Measurements from ENCODE around the gene SPEF1. TPM values are rescaled to one million over a fixed set of nuclear protein-coding genes. Genes with fewer than 3 reads are reported as not detected.
"Not testable (repeated sequence)": the region's sequence is repeated elsewhere in the genome, so short reads cannot be mapped to it uniquely, and the experiment has no call there.

The SPEF1 gene, protein sequence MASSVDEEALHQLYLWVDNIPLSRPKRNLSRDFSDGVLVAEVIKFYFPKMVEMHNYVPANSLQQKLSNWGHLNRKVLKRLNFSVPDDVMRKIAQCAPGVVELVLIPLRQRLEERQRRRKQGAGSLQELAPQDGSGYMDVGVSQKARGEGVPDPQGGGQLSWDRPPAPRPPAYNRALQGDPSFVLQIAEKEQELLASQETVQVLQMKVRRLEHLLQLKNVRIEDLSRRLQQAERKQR
- 0.16 TPM for total RNA-seq

DNA sequence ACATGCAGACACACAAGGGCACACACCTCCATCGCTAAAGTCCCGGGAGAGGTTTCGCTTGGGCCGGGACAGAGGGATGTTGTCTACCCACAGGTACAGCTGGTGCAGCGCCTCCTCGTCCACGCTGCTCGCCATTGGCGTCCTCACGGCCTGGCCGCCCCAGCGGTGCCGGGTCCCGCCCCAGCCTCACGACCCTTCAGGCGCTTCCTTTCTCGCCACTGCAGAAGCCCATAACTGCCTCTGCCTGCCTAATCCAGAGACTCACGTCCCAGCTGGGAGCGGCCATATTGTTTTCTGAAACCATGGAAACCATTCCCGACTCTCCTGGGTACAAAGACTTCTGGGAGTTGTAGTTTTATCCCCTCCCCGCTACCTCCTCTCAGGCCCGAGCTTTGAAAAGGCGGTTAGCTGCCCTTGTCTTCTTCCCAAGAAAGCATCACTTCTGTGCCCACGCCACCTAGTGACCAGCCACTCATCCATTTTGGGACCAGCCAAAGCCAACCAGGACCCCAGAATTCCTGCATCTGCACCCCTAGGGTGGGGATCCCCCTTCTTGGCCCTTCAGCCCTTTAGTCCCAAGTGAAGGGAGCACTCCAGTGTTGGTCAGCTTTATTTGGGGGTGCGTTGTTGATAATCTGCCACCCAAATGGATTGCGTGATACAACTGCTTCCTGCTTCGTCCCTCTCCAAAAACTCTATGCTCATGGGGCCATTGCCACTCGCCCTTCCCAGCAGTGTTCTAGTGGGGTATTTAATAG lies at the start of gene SPEF1:
SPEF1 (minus strand) TSS at position 296 of the 758 bp plus-strand sequence; CDS start at position 135, 161 bp downstream.
- DNase-seq = peak; percentile 69

DNA sequence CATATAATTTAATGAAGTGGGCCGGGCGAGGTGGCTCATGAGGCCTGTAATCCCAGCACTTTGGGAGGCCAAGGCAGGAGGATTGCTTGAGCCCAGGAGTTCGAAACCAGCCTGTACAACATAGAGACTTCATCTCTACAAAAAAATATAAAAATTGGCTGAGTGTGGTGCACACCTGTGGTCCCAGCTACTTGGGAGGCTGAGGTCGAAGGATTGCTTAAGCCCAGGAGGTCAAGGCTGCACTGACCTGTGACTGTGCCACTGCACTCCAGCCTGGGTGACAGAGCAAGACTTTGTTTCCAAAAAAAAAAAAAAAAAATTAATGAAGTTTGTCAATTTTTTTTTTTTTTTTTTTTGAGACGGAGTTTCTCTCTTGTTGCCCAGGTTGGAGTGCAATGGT lies 48.6 kb upstream of the SPEF1 start:
- not testable (repeated sequence) for DNase-seq

DNA sequence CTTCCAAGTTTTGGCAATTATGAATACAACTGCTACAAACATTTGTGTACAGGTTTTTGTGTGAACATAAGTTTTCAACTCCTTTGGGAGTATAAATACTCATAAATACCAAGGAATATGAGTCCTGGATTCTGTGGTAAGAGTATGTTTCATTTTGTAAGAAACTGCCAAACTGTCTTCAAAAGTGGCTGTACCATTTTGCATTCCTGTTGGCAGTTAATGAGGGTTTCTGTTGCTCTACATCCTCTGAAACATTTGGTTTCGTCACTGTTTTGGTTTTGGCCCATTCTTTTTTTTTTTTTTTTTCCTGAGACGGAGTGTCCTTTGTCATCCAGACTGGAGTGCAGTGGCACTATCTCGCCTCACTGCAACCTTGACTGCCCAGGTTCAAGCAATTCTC lies 47.5 kb upstream of the SPEF1 start:
- no peak for DNase-seq

DNA sequence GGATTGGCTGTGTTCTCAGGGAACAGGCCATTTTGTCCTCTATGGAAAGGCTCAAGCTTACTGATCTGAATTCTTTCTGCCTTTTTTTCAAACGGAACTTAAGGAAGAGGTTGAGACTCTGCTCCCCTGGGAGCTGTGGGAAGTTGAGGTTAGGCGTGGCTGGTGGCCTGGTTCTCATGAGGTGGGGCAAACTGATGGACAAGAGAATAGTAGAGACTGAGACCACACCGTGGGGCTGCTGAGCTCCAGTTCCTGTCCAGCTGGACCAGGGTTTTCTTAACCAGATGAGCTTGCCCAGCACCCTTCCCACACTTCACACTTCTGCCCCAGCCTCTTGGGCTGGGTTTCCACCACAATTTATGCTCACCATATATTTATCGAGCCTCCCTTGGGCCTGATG lies 45.2 kb upstream of the SPEF1 start:
- no peak for DNase-seq

DNA sequence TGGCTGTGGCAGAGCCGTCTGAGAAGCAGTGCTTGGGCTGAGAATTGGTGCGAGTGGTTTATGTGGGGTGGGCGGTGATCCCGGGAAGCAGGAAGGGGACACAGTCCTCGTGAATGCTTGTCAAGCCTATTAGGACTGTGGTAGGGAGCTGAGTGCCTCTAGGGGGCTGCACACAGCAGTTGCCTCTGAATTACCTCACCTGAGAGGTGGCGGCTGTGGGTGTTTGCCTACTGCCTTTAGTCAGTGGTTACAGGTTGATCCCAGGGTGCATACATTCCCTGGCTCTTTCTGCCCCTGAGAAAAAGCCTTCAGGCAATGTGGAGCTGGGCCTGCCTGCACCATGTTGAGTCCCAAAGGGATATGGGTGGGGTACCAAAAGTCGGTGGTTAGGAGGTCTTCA lies 44.3 kb upstream of the SPEF1 start:
- DNase-seq = no peak

DNA sequence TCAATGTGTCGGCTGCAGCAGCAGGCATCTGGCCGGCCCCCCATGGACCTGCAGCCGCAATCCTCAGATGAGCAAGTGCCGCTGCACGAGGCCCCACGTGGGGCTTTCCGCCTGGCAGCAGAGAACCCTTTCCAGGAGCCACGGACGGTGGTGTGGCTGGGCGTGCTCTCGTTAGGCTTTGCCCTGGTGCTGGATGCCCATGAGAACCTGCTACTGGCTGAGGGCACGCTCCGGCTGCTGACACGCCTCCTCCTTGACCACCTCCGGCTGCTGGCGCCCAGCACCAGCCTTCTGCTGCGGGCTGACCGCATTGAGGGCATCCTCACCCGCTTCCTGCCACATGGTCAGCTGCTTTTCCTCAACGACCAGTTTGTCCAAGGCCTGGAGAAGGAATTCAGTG lies 42.6 kb upstream of the SPEF1 start:
- DNase-seq = no peak

DNA sequence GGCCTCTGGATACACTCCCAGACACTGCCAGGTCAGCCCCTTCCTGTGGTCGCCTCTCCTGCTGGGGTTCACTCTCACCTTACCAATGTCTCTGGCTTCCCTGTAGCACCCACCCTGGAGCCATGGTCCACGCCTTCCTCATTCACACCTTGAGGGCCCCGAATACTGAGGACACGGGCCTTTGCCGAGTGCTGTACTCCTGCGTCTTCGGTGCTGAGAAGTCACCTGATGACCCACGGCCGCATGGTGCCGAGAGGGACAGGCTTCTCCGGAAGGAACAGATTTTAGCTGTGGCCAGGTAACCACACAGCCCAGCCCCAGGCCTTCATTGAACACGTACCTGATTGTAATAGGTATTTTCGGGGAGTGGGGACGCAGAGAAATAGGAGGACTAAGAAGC lies 40.7 kb upstream of the SPEF1 start:
- DNase-seq = no peak

DNA sequence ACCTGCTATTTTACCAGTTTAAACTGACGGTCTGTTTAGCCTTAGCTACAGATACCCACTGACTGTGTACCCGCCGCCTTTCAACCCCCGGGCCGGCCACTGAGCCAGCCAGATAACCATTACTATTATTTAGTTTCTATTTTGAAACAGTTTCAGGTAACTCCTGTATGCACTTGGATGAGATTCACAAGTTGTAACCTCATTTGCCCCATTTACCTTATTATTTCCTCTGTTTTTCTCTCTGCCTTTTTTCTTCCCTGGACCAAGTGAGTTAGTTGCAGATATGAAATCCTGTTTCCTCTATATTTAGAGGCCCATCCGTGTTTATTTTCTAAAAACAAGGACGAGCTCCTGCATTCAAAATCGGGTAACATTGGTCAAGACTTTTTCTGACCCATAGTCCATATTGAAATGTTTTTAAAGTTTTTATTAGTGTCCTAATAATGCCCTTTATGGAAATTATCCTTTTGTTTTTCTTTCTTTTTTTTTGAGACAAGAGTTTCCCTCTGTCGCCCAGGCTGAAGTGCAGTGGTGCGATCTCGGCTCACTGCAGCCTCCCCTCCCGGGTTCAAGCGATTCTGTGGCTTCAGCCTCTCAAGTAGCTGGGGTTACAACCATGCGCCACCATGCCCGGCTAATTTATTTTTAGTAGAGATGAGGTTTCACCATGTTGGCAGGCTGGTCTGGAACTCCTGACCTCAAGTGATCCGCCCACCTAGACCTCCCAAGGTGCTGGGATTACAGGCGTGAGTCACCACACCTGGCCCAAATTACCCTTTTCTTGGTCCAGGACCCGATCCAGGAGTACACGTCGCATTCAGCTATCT lies 39.9 kb upstream of the SPEF1 start:
- no peak for DNase-seq

DNA sequence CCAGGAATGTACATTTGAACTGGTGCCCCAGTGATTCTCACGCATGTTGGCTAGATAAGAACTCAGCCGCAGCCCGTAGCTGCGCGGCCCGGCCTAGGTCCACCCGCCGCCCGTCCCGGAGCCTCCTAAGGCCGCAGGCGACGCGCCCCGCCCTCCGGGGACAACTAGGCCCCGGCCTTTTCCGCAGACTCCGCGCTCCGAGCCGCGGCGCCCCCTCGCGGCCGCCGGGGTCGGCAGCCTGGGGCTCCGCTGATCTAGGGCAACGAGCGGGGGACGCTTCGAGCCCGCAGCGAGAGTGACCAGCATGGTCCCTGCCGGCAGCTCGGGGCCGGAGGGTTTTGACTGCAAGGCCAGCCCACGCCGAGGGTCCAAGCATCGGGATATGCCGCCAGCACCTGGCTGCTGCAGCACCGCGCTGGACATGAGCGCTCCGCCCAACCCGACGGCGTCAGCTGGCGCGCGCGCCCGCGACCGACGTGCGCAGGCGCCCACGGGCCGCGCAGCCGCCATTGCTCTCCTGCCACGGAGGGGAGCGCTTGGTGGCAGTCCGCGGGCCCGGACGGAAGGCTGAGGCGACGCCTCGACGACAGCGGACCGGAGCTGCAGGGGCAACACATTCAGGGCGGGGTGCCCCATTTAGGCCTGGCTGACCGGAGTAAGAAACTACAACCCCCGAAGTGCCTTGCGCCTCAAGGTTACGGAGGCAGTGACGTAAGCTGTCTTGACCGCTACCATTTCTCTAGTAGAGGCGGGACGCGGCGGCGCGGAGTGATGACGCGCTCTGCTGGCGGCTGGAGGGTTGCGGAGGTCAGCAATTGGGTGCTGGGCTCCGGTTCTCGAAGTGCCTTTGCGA lies 39.0 kb upstream of the SPEF1 start, which contains the start of gene AP5S1:
AP5S1 (plus strand) TSS at position 500 of the 853 bp plus-strand sequence. CDS start 1,571 bp downstream, outside the sequence.
- peak; percentile 92 for DNase-seq

DNA sequence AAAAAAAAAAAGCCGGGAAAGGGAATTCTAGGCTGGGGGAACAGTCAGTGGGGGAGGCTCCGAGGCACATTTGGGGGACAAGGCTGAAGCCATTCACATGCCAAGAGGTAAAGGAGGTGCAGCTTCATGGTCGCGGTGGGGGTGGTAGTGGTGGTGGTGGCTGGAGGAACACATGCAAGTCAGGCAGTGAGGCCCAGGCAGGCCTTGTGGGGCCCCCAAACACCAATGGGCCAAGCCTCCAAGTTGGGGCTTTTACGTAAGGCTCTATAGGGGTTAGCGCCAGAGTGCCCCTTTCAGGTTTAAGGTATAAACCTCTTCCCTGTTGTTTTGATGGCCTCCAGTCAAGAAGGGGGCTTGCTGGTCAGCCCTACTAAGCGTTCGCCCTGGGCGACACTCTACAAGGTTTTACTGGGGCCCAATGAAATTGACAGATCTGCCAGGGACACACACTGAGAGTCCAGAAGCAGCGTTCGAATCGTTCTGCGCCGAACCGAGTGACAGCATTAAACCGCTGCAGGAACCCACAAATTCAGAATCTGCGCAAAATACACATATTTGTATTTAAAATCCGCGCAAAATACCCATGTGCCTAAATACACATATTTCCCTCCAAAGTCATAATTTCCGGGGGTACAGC lies 38.3 kb upstream of the SPEF1 start:
- no peak for DNase-seq

DNA sequence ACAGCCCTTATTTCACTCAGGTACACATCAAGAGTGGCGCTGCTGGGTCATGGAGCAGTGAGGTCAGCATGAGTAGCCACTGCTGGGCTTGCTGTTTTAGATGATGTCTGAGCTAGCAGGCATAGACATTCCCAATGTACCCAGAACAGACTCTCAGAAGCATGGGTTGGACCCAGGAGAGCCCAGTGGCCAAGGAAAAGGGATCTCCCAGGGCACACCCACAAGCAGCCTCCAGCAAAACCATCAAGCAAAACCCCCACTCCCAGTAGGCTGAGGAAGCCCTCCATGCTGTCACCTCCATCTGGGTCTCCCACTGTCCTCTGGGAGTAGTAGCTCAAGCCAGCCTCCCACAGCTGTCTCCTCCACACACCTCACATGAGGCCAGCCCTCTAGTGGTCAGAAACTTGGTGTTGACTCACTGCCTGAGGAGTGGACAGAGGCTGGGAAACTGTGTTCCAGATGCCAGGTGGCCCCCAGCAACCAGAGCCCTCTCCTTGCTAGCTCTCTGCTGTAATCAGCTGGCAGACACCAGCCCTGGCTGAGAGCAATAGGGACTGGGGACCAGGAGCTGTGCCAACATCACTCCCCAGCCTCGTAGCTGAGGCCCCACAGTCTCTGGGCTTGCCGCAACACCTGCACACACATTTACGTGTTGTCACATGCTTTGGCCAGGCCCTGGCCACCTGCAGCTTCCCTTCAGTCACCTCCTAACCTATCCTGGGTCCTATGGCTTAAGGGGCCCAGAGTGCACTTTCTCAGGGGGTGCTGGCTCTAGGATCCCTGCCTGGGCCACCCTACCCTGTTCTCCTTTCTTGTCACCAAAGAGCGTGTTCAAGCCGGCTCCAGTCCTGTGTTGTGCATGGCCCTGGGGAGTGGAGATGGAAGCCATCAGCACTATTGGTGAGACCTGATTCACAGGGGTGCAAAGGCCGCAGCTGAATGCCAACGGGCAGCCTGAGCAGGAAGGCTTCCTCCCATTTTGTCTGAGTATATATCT lies 37.2 kb upstream of the SPEF1 start:
- DNase-seq = no peak

DNA sequence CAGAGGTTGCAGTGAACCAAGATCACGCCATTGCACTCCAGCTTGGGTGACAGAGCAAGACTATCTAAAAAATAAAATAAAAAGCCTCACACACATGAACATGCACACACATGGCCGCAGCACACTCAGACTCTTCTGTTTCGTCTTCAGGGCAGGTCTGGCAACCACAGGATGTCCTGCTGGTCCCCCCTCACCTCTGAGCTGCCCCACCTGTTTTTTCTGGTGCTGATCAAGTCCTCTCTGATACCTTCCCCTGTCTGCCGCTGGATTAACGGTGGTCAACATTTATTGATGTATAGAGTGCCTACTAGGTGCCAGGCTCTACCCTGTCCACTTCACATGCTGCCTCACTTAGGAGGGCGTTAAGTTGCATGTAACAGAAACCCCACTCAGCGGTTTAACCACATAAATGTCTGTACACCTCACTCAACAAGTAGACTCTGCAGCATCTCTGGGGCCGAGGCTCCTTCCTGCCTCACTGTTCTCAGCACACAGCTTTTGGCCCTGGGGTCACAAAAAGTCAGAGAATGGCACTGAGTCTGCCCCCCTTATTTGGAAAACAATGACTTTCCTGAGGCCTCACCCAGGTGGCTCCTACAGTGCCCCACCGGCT lies 34.6 kb upstream of the SPEF1 start:
- DNase-seq = no peak

DNA sequence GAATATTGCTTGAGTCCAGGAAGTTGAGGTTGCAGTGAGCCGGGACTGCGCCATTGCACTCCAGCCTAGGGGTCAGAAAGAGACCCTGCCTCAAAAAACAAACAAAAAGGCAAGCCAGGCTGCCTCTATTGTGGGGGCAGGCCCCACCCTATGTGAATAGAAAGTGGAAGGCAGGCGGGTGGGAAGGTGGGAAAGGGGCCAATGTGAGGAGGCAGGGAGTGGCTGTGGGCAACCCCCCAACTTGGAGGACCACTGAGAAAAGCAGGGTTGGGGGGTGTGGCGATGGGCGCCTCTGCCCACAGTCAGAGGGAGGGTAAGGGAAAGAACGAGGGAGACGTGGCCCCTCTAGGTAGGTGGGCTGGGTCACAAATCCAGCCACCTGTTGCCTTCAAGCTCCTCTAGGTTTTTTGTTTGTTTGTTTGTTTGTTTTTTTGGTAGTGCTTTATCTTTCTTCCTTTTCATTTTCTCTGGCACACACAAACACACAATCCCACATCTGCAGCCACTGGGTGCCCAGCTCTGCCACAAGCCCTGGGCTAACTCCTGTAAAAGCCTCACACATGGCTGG lies 33.8 kb upstream of the SPEF1 start:
- DNase-seq = no peak

DNA sequence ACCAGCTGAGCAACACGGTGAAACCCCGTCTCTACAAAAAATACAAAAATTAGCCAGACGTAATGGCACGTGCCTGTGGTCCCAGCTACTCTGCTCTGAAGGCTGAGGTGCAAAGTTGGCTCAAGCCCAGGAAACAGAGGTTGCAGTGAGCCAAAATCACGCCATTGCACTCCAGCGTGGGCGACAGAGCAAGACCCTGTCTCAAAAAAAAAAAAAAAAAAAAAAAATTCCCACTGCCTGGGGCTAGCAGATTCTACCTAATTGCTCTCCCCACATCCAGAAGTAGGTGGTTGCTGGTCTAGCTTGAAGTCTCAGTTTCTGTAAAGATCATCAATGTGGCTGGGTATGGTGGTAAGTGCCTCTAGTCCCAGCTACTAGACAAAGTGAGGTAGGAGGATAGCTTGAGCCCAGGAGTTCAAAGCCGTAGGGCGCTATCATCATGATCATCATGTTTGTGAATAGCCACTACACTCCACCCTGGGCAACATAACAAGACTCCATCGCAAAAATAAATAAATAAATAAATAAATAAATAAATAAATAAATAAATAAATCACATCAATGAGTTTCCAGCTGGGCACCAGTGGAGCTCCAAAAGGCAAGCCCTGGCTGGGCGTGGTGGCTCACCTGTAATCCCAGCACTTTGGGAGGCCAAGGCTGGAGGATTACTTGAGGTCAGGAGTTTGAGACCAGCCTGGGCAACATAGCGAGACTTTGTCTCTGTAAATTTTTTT lies 32.8 kb upstream of the SPEF1 start:
- no peak for DNase-seq

DNA sequence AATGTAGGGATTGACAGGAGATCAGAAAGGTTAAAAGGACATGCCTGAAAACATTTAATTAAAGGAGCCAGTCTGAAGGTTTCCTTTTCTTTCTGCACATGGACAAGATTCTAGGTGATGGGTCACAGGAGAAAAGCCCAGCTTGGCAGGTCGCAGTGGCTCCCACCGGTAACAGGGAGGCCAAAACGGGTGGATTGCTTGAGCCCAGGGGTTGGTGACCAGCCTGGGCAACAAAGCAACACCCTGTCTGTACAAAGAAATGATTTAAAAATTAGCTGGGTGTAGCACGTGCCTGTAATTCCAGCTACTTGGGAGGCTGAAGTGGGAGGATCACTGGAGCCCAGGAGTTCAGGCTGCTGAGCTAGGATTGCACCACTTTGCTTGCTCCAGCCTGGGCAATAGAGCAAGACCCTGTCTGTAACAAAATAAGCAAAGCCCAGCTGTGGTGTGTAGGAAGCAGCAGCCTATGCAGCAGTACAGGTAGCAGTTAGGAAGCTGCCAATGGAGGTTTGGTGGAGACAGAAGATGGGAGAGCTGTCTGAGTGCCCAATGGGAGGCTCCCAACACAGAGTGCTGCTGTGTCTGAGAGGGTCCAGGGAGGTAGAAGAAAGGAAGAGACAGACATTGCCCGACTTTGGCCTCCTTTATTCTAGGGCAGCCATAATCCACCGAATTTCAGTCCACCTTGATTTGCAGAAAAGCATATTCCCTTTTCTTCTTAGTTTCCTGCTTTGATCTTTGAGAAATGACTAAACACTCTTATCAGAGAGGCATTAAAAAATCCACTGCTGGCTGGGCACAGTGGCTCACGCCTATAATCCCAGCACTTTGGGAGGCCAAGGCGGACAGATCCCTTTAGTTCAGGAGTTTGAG lies 32.0 kb upstream of the SPEF1 start:
- no peak for DNase-seq

DNA sequence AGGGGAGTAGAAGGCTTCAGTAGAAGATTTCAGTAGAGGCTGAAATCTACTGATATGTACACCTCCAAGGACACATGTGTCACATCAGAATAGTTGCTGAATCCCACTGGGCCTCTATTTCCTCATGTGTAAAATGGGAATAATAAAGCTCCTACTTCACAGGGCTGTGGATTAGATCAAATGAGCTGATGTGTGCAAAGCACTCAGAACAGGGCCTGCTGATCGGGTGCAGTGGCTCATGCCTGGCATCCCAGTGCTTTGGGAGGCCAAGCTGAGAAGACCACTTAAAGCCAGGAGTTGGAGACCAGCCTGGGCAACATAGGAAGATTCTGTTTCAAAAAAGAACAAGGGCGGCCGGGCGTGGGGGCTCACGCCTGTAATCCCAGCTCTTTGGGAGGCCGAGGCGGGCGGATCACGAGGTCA lies 31.0 kb upstream of the SPEF1 start:
- no peak for DNase-seq

DNA sequence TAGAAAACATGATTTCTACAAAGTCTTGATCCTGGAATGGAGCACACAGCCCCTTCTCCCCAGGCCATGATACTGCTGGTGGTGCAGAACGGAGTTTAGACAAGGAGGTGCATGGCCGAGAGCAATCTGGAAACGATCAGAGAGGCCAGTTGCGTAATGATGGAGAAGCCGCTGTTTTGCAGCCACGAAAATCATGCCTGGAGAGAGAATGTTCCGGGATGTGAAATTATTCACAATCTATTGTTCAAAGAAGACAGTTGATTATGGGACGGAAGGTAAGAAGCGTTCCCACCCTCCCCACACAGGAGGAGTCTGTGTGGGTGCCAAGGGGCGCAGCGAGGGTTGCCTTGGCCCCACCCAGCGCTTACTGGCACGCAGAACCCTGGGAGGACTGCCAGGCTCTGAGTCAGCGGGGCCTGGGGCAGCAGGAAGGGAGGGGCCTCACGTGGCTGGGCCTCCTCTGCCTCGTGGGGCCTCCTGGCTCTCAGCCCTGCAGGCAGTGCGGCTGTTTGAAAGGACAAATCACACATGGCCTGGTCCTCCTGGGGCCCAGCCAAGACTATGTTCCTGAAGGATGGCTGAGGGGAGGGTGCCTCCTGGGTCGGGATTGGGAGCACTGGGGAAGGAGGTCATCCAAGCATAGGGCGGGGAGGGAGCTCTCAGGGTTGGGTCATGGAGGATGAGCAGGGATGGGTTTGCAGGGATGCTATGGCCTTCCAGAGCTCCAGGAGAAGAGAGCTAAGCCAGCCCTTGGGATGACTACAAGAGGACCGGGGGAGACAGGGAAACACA lies 30.4 kb upstream of the SPEF1 start:
- peak; percentile 95 for DNase-seq
